ENCODE results near the gene HMCN2.
A peak's percentile ranks its signal among the peaks of the same experiment; 100 is the strongest.
"Not testable (repeated sequence)": the region's sequence is repeated elsewhere in the genome, so short reads cannot be mapped to it uniquely, and the experiment has no call there.

HMCN2 gene

DNA sequence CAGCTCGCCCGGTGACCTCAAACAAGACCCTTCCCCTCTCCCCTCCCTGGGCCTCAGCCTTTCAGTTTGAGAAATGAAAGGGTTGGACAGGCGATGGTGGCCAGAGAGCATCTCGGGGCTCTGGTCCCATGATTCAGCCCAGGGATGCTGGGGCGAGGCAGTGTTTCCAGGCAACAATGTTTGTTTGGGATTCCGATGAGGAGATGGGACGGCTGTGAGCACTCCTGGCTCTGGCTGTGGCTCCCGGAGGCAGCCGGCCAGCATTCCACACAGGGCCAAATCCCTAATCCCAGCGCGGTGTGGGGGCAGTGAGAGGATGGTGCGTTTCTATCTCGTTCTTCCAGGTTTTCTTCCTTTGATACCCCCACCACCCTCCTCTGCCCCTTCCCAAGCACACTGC lies 66.0 kb downstream of the HMCN2 start:
- DNase-seq: no peak

DNA sequence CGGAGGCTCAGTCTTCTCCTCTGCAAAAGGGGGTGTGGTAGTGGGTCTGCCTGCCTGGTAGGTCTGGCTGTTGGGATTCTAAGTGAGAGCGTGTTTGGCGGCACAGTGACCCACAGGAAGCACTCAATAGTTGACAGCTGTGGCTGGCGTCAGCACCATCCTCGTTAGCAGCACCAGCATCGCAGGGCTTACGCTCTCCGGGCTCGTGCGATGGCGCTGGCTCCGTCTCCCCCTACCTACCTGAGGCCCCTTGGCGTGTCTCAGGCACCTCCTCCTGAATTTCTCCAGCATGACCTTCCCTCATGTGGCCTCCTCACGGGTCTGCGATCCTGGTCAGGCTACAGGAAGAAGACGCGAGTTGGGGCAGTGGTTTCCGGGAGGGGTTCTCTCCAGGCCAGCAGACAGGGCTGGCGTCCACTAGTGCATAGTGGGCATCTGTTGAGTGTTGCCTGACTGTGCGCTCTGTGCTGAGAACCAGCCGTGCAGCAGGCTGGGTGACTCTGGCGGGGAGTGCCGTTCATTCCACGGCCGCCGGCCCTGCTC lies 66.9 kb downstream of the HMCN2 start:
- DNase-seq: no peak

DNA sequence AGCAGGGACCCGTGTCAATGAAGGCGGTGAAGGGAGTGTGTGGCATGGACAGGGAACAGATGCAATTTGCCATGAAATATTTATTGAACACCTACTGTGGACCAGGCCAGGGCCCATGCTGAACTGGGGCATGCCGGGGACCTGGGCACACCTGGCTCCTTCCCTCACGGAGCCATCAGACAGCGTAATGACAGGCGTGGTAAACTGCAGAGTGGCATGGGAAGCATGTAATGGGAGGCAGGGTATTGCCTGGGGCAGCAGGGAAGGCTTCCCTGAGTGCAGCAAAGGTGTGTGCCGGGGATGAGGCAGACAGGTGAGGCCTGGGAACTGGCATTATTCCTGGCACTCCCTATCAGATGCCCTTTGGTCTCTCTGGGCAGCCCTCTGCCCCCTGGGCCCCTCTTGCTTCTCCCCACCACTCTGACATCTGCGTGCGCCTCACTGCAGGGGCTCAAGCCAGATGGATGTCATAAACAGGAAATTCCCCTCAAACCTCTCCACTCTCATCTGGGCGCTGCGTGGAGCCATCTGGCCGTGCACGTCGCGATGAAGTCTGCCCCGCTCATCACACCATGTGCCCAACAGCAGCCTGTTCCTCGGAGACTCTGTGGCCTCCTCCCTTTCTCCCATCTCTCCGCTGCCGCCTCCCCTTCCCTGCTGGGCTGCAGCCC lies 67.6 kb downstream of the HMCN2 start:
- DNase-seq: no peak

GRCh38 chr9:130333712-130334062 lies 68.1 kb downstream of the HMCN2 start:
- no peak for DNase-seq

GRCh38 chr9:130334915-130335314 lies 69.4 kb downstream of the HMCN2 start:
- DNase-seq: no peak

DNA sequence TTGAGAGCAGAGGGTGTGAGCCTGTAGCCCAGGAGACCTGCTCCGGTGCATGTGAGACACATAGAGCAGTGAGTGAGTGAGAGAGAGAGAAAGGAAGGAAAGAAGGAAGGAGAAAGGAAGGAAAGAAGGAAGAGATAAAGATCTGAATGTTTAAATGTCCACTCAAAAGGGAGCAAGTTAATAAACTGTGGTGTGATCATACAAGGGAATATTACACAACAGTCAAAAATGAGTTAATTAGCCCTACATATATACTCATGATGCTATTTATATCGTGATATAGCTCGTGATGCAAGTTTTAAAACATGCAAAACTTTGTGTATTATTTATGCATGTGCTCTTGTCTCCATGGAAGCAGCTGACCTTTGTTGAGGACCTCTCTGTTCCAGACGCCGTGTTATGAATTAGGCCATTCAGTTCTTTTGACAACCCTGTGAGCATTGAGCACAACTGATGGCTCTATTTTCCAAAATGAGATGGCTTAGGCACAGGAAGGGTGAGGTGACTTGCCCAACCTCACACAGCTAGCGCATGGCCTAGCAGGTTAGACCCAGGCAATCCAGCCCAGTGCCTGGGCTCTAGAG lies 70.6 kb downstream of the HMCN2 start:
- no peak for DNase-seq

GRCh38 chr9:130336885-130337284 lies 71.3 kb downstream of the HMCN2 start:
- DNase-seq: no peak

DNA sequence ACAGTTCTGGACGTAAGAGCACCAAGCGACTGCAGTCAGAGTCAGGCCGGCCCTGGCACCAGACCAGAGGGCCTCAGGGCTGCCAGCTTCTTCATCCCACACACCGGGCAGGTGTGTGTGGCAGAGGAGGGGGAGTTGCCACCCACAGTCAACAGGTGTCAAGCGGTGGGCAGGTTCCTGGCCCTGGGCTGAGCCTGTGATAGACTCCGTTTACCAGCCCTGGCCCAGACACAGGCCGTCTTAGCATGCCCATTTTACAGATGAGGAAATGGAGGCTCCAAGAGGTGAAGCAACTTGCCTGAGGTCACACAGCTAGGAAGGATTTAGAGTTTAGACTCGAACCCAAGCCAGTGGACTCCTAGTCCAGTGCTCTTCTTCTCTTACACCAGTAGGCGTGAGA lies 71.8 kb downstream of the HMCN2 start:
- DNase-seq: no peak

DNA sequence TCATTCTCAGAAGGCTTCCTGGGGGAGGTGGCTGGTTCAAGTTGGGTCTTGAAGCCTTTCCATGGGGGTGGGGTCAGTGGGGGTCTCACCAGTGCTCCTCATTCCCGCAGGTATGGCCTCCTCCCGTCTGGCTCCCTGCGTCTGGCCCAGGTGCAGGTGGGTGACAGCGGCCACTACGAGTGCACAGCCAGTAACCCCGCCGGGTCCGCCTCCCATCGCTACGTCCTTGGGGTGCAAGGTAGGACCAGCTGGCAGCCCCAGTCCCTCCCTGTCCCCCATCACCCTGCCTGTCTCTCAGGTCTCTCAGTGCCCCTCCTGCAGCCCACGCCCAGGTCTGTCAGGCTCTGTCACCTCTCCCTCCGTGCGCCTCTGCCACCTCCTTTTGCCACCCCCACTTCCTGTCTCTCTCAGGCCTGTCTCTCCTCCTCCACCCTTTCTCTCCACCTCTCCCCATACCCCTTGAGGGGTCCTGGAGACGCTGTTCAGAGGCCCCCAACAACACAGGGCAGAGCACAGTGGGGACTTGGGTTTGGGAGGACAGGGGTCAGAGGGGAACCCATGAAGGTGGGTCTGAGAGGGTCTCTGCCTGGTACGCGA lies 72.3 kb downstream of the HMCN2 start:
- DNase-seq: no peak

DNA sequence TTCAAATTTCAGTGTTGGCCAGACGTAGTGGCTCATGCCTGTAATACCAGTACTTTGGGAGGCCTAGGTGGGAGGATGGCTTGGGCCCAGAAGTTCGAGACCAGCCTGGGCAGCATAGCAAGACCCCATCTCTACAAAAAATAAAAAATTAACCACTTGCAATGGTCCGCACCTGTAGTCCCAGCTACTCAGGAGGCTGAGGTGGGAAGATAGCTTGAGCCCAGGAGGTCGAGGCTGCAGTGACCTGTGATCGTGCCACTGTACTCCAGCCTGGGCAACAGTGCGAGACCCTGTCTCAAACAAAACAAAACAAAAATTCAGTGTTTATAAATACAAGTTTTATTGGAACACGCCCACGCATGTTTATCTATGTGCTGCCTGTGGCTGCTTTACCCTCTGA lies 73.3 kb downstream of the HMCN2 start:
- DNase-seq: not testable (repeated sequence)

DNA sequence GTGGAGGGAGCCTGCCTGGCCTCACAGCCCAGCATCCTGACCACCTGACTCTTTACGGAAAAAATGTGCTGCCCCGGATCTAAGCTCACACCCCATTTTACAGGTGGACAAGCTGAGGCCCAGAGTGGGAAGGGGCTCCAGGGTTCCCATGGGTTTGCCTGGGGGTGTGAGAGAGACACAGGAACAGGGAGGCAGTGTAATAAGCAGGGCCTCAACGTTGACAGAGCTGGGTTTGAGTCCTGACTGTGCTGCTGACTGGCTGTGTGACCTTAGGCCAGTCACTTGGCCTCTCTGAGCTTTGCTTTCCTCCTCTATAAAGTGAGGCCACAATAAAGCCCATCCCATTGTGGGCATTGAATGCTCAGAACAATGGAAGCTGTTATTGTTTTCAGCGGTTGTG lies 73.7 kb downstream of the HMCN2 start:
- DNase-seq: no peak

DNA sequence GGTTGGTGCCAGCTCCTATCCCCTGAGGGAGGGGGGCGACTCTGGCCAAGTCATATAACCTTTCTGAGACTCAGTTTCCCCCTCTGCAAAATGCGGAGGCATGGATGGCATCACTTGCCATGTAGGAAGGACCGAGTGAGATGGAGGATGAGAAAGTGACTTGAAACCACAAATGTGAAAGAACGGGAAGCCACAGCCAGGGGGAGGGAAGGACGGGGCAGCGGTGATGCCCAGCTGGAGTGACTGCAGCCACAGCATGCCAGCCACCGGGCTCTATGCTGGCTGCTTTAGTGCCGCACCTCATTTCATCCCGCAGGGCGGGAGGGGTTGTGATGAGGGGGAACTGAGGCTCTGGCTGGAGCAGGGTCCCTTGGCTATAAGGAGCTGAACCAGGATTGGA lies 74.5 kb downstream of the HMCN2 start:
- no peak for DNase-seq

- DNase-seq: not testable (repeated sequence)
Observed at GRCh38 chr9:130340557-130340956, 75.0 kb downstream of the HMCN2 start.

DNA sequence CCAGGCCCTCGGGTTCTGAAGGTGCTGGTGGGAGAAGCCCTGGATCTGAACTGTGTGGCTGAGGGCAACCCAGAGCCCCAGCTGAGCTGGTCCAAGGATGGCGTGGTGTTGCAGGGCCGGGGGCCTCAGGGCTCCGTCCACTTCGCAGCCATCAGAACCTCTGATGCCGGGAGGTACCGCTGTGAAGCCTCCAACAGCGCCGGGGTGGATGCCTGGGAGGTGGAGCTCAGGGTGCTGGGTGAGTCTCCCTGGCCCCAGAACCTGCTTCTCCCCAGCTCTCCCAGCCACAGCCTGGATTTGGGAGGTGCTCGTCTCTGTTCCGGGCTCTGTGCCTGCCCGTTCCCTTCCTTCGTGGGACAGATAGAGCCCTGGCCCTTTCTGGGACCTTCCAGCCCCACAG lies 75.6 kb downstream of the HMCN2 start:
- no peak for DNase-seq

DNA sequence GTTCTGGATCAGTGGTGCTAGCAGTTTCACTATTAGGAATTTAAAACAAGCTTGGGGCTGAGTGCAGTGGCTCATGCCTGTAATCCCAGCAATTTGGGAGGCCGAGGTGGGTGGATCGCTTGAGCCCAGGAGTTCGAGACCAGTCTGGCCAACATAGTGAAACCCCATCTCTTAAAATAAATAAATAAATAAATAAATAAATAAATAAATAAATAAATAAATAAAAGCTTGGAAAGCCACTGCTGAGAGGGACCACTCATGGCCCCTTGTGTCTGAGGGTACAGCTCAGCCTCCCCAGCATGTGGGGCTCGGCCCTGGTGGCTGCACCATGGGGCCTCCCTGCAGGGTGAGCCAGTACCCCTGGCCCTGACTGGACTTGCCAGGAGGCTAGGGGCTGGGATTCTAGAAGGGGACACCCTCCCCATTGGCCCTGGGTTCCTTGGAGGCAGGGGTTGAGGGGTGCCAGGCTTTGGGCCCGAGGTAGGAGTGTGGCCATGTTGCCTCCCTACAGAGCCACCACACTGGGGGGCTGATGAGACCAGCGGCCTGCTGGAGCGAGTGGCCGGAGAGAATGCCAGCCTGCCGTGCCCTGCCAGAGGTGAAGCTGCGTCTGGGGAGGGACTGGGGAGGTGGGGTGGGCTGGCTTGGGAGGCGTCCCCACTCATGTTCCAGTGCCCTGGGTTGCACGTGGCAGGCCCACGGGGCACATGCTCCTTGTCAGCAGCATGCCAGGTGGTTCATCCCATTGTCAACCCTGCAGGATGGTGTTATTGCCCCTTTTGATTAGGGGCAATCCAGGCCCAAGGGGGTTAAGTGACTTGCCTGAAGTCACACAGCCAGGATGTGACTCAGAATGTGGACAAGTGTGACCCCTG lies 76.5 kb downstream of the HMCN2 start:
- DNase-seq: no peak

- no peak for DNase-seq
Observed at GRCh38 chr9:130342714-130343085, 77.1 kb downstream of the HMCN2 start.

DNA sequence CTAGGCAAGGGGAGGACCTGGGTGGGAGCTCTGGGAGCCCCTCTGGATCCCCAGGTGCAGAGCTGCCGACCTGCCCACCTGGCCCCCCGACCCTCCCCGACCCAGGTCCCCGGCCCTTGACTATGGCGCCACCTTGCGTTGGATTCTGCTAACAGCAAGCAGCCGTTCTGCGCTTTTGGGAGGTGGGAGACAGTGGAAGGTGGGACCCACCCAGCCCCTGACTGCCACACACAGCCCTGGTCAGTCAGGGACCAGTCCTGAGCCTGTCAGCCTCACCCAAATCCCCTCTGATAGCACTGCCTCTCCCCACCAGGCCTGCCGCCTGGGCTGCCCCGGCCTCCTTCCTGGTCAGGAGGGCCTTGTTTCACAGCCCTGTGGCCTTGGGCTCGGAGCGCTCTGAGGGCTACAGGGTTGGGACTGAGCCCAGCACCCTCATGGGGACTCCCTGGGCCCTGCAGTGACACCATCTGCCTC lies 77.9 kb downstream of the HMCN2 start:
- peak; percentile 25 for DNase-seq

DNA sequence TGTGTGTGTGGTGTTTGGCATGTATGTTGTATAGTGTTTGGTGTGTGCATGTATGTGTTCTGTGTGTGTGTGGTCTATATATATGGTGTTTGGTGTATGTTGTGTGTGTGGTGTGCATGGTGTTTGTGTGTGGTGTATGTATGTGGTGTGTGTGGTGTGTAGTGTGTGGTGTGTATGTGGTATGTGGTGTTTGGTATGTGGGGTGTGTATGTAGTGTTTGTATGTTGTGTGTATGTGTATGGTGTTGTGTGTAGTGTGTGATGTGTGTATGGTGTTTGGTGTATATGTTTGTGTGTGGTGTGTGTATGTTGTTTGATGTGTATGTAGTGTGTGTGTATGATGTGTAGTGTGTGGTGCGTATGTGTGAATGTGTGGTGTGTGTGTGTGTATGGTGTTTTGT lies 78.8 kb downstream of the HMCN2 start:
- no peak for DNase-seq

DNA sequence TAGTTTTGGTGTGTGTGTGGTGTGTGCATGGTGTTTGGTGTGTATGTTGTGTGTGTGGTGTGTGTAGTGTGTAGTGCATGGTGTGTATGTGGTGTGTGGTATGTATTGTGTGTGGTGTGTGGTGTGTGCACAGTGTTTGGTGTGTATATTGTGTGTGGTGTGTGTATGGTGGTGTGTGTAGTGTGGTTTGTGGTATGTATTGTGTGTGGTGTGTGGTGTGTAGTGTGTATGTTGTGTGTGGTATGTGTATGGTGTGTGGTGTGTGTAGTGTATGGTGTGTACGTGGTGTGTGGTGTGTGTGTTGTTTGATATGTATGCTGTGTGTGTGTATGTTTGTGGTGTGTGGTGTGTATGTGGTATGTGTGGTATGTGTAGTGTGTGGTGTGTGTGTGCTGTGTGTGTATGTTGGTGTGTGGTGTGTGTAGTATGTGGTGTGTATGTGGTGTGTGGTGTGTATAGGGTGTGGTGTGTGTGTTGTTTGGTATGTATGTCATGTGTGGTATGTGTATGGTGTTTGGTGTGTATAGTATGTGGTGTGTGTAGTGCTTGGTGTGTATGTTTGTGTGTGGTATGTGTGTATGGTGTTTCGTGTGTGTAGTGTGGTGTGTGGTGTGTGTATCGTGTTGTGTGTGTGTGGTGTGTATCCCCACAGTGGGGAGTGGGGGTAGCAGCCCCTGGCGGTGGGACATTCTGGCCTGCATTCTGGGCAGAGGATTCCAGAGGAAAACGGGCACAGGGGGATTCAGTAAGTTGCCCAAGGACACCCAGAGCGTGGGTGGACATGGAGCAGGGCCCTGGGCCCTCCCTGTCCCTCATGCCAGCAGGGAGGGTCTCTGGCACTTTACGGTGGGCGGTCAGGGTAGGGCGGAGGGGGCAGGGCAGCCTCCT lies 79.7 kb downstream of the HMCN2 start:
- DNase-seq: no peak

DNA sequence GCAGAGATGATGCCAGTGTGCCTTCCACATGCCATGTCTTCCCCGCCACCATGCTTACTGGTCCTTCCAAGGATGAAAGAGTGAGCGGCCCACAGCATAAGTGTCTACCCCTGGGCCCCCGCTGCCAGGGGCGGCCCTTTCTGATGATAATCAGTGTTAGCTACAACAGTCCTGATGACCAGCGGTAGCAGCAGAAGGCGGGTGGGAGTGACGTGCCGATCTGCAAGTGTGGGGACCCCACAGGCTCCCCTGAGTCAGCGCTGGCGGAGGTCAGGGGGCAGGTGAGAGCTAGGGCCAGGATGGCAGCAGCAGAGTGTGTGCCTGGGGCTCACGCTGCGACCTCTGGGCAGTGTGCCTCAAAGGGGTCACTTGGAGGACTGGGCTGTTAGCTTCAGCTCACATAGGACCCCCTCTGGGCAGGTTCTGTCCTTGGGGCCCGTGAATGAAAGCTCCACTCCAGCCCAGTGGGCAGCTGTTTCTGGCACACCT lies 80.4 kb downstream of the HMCN2 start:
- no peak for DNase-seq

GRCh38 chr9:130346431-130346830 lies 80.9 kb downstream of the HMCN2 start:
- no peak for DNase-seq

GRCh38 chr9:130347036-130347435 lies 81.5 kb downstream of the HMCN2 start:
- DNase-seq: no peak

Data from activated naive CD4-positive, alpha-beta T cell treated with Interleukin-2 at 50 U/mL for 16 hours (primary cell).